Astrocyte (in vitro differentiated cells and primary cell): ENCODE data around the gene FLRT1.

Source experiments
- EZH2 ChIP-seq: IDR thresholded peaks from 2 replicates; pipeline ENCODE4 v1.6.1; 2012; ENCODE audit warnings: mild to moderate bottlenecking, low read length, inconsistent platforms; ENCODE audit not compliant: insufficient read depth
- TF ChIP-seq, protein P1 (sequence below): IDR thresholded peaks from 2 replicates; pipeline ENCODE4 v1.5.1; 2011; ENCODE audit warnings: low read depth, mild to moderate bottlenecking, inconsistent platforms, low read length, moderate library complexity; ENCODE audit not compliant: insufficient read depth

DNA sequence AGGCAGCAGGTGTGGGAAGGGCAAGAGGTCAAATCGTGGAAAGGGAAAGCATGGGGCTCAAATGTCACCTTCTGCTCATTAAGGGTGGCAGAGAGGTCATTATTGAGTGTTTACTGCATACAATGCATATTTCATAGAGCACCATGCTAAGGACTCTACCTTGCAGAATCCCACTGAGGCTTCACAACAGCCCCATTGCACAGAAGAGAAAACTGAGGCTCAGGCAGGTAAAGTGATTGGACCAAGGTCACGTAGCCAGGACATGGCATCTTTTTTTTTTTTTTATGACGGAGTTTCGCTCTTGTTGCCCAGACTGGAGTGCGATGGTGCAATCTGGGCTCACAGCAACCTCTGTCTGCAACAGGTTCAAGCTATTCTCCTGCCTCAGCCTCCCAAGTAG is 7.8 kb downstream of the FLRT1 start:
- TF ChIP-seq, protein P1, sequence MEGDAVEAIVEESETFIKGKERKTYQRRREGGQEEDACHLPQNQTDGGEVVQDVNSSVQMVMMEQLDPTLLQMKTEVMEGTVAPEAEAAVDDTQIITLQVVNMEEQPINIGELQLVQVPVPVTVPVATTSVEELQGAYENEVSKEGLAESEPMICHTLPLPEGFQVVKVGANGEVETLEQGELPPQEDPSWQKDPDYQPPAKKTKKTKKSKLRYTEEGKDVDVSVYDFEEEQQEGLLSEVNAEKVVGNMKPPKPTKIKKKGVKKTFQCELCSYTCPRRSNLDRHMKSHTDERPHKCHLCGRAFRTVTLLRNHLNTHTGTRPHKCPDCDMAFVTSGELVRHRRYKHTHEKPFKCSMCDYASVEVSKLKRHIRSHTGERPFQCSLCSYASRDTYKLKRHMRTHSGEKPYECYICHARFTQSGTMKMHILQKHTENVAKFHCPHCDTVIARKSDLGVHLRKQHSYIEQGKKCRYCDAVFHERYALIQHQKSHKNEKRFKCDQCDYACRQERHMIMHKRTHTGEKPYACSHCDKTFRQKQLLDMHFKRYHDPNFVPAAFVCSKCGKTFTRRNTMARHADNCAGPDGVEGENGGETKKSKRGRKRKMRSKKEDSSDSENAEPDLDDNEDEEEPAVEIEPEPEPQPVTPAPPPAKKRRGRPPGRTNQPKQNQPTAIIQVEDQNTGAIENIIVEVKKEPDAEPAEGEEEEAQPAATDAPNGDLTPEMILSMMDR: no peak
- TF ChIP-seq EZH2: no peak
